Skin of body (tissue), 2 donors: Measurements from ENCODE around the gene ZNF593OS. TPM values are rescaled to one million over a fixed set of nuclear protein-coding genes. Genes with fewer than 3 reads are reported as not detected.

Experiments
- DNase-seq: peaks from one replicate; lab custom pipeline; 2025; lab: John Stamatoyannopoulos, UW
- total RNA-seq: library from RNA; depleted of rRNA; stranded (reverse); fragments of >200 nt; gene quantifications from one replicate; pipeline ENCODE4 v1.2.3, GENCODE V29; 2014

The ZNF593OS gene
- total RNA-seq, 1 donor from 2014 or later = not detected

DNA sequence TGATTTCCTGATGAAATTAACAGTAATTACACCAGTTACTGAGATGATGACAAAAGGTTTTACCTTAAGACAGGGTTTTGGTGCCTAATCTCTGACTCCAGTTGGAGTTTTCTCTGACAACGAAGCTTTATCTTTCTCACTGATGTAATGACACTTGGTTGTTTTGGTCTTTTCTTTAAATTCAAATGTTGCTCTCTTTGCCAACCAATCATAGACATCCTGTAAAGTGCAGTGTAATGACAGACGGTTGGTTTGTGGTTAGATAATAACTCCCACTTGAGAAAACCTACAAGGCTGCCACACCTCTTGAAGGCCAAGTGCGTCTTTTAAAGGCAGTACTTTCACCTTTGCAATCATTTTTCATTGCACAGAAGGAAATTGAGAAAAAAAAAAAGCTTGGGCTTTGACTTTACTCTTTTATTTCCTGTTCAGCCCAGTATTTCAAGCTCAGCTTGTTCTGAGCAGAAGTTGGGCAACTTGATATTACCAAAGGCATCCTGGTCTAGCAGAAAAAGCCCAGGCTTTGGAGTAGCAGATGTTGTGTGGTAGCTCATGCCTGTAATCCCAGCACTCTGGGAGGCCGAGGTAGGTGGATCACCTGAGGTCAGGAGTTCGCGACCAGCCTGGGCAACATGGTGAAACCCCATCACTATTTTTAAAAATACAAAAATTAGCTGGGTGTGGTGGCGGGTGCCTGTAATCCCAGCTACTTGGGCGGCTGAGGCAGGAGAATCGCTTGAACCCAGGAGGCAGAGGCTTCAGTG is 45.1 kb downstream of the ZNF593OS start:
- DNase-seq = no peak

DNA sequence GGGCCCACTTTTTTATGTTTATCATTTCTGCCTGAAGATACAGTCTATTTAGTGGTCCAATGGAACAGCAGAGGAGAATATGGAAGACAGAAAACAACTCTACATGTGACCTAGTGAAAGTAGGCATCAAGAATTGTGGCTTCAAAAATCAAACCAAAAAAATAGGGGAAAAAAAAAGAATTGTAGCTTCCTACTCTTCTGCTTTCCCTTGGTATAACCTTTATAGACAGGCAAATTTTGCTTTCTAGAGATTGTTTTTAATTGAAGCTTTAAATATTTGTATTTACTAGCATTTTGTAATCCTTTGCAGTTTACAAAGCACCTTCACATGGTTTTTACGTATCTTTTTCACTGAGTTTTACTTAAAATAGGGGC is 45.7 kb downstream of the ZNF593OS start:
- DNase-seq = no peak

GRCh38 chr1:26125382-26125781 is 46.2 kb downstream of the ZNF593OS start:
- no peak for DNase-seq

DNA sequence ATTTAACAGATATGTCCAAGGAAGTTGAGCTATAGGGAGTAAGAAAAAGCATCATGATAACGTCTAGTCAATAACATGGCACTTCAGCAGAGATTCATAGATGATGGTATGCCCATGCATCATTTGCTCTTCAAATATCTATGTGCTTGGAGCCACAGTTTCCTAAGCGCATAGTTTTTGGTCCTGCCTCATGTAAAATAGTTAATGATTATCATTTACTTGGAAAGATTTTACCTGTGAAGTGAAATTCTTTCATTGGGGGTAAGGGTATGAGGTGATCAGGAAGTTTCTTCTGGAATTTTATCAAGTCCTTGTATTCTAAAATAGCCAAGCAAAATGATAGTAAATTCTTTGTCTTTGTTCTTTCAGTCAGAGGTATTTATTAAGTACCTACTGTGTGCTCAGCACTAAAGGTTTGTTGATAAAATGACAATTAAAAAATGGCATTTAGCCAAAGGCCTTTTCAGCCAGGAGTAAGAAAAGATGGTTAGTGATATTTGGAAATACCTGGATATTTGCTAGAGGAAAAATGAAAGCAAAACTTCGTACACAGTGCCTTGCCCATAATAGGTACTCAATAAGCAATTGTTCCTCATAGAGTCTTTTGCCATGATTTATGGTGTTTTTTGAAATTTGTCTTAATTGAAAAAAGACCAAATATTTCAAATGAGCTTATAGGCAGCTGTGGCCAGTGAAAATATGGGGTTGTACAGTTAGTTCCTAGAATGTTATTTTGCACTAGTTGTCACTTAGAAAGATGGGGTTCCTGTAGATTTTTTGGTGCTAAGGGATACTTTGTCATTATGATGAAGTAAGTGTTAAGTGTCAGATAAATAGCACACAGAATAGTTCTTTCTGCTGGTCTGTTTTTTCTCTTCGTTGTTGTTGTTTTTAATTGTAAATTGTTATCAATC is 47.0 kb downstream of the ZNF593OS start:
- DNase-seq = no peak

GRCh38 chr1:26122988-26123973 is 48.4 kb downstream of the ZNF593OS start:
- no peak for DNase-seq

DNA sequence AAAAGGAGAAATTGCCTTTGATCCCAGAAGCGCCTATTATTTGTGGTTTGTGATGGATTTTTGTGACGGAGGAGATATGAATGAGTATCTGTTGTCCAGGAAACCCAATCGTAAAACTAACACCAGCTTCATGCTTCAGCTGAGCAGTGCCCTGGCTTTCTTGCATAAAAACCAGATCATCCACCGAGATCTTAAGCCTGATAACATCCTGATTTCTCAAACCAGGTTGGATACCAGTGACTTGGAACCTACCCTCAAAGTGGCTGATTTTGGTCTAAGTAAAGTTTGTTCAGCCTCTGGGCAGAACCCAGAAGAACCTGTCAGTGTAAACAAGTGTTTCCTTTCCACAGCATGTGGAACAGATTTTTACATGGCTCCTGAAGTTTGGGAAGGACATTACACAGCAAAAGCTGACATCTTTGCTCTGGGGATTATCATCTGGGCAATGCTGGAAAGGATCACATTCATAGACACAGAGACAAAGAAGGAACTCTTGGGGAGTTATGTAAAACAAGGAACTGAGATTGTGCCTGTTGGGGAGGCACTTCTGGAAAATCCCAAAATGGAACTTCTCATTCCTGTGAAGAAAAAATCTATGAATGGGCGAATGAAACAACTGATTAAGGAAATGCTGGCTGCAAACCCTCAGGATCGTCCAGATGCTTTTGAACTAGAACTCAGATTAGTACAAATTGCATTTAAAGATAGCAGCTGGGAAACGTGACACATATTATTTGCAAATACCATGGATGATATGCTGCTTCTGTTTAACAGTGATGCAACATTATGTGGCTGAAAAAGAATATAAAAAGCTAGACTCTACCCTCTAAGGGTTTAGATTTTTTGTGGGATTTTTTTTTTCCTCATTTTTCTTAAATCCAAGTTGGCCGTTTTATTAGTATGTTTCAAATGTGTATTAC is 49.5 kb downstream of the ZNF593OS start:
- no peak for DNase-seq

DNA sequence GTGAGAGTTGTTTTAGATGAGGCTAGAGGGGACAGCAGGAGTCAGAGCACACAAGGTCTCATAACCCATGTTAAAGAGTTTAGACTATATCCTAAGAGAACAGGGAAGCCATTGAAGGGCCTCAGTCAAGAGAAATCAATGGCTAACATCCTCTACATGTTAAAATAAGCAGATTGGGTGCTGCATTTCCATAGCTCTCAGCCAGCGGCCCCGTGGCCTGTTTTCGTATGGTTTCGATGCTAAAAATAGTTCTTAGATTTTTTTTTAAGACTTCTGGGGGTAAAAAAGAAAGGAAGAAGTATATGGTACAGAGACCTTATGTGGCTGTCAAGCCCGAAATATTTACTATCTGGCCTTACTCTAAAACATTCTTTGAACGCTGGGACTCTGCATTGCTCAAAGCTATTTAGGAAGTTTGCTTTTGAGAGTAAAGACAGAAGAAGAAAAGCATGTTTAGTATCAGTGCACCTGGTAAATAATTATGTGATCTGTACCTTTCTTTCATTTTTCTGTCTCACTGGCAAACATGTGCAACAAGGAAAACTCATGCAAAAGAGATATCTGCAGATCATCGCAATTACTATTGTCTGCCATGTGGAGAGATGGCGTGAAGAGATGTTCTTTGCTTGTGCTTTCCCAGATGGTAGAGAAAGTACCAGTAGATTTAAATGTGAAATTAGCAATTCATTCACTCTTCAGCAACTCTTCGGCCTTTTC is 51.6 kb downstream of the ZNF593OS start:
- no peak for DNase-seq

Other genes starting within 250 kb of the ZNF593OS start
- 10.2 TPM for gene PAFAH2, start 173.8 kb downstream of the ZNF593OS start, total RNA-seq
- 0.69 TPM for gene EXTL1, start 150.1 kb downstream of the ZNF593OS start, total RNA-seq
- gene SLC30A2, start 125.7 kb downstream of the ZNF593OS start, total RNA-seq = 0.30 TPM
- gene TRIM63, start 104.2 kb downstream of the ZNF593OS start, total RNA-seq = 4.7 TPM
- 11.3 TPM for gene PDIK1L, start 60.0 kb downstream of the ZNF593OS start, total RNA-seq
- 0.30 TPM for gene FAM110D, start 12.8 kb downstream of the ZNF593OS start, total RNA-seq
- gene C1orf232, start 2.9 kb downstream of the ZNF593OS start, total RNA-seq = not detected
- gene ZNF593, start 1.9 kb downstream of the ZNF593OS start, total RNA-seq = 10.0 TPM
- gene CNKSR1, start 5.7 kb upstream of the ZNF593OS start, total RNA-seq = 6.9 TPM
- not detected for gene CATSPER4, start 18.8 kb upstream of the ZNF593OS start, total RNA-seq
- gene CEP85, start 62.4 kb upstream of the ZNF593OS start, total RNA-seq = 15.1 TPM
- gene SH3BGRL3, start 108.3 kb upstream of the ZNF593OS start, total RNA-seq = 16.0 TPM
- gene UBXN11, start 134.8 kb upstream of the ZNF593OS start, total RNA-seq = 8.2 TPM
- gene CD52, start 146.1 kb upstream of the ZNF593OS start, total RNA-seq = 2.8 TPM
- gene CRYBG2, start 182.3 kb upstream of the ZNF593OS start, total RNA-seq = 15.4 TPM
- gene ZNF683, start 200.9 kb upstream of the ZNF593OS start, total RNA-seq = not detected
- not detected for gene LIN28A, start 239.0 kb upstream of the ZNF593OS start, total RNA-seq